Naive B cell (primary cell): Measurements from ENCODE around the gene CREG1. TPM values are rescaled to one million over a fixed set of nuclear protein-coding genes. Genes with fewer than 3 reads are reported as not detected.

Source experiments
- ATAC-seq, 2 donors: fragments of 150-1000 bp; cut with Tn5 transposase; 2 replicates each; pipeline ENCODE4 v1.10.0; 2021; ENCODE audit warnings: low read depth in 2 of 2, mild to moderate bottlenecking in 2 of 2, moderate library complexity in 2 of 2
- DNase-seq: peaks from one replicate; pipeline ENCODE4 v3.0.0; 2022
- H3K27ac Mint-ChIP-seq, 6 donors: one replicate each; pipeline ENCODE4 v1.8.0; 2020 to 2022; ENCODE audit warnings: mild to moderate bottlenecking in 6 of 6, mixed read lengths in 6 of 6, moderate library complexity in 5 of 6, inconsistent platforms in 2 of 6
- H3K27me3 Mint-ChIP-seq, 3 donors: one replicate each; pipeline ENCODE4 v1.8.0; 2021 to 2022; ENCODE audit warnings: mixed read lengths in 3 of 3, mild to moderate bottlenecking in 1 of 3
- H3K36me3 Mint-ChIP-seq, 2 donors: one replicate each; pipeline ENCODE4 v1.8.0; 2020 to 2022; ENCODE audit warnings: mixed read lengths in 2 of 2, inconsistent platforms in 1 of 2, mild to moderate bottlenecking in 1 of 2
- H3K4me1 Mint-ChIP-seq, 3 donors: one replicate each; pipeline ENCODE4 v1.8.0; 2020 to 2022; ENCODE audit warnings: mixed read lengths in 3 of 3, inconsistent platforms in 1 of 3, mild to moderate bottlenecking in 1 of 3, moderate library complexity in 1 of 3
- H3K4me3 Mint-ChIP-seq, 8 donors: one replicate each; pipeline ENCODE4 v1.8.0; 2020 to 2022; ENCODE audit warnings: mild to moderate bottlenecking in 8 of 8, mixed read lengths in 8 of 8, moderate library complexity in 8 of 8, inconsistent platforms in 2 of 8
- H3K9me3 Mint-ChIP-seq, 7 donors: one replicate each; pipeline ENCODE4 v1.8.0; 2020 to 2022; ENCODE audit warnings: mixed read lengths in 7 of 7, mild to moderate bottlenecking in 5 of 7, inconsistent platforms in 2 of 7, moderate library complexity in 1 of 7
- polyA plus RNA-seq, 6 donors: library from polyadenylated mRNA; unstranded; fragments of 300-500 nt; fragmentation: Illumina TruSeq; gene quantifications; one replicate each; pipeline ENCODE4 v1.2.3, GENCODE V29; 2021; ENCODE audit warnings: low read depth in 6 of 6

The CREG1 gene
- polyA plus RNA-seq, 6 donors from 2014 or later = 7.3 to 18.9 (median 10.0) TPM

- Mint-ChIP-seq H3K4me1 (peaks cover 0 to 4% (median 4%) of the 10 kb centered on the region in 3 donors), H3K27ac (no peak overlapping the region), H3K4me3 (no peak overlapping the region), H3K27me3 (peaks cover 18 to 33% (median 25%) of the 10 kb centered on the region in 3 donors), H3K9me3 (peaks cover 0 to 10% (median 2%) of the 10 kb centered on the region in 7 donors), H3K36me3 (no peaks in the 10 kb centered on the region)
- ATAC-seq = no peak
- DNase-seq = no peak
Measured at GRCh38 chr1:167517535-167518330, 35.8 kb downstream of the CREG1 start.

- H3K27me3 Mint-ChIP-seq = peaks cover 15 to 38% (median 25%) of the 10 kb centered on the region in 3 donors
- H3K9me3 Mint-ChIP-seq = peaks cover 0 to 2% (median 0%) of the 10 kb centered on the region in 7 donors
- ATAC-seq (no peak), DNase-seq (no peak)
- H3K4me1 Mint-ChIP-seq = peaks cover 0 to 4% (median 4%) of the 10 kb centered on the region in 3 donors
- no peak overlapping the region for H3K27ac Mint-ChIP-seq
- H3K36me3 Mint-ChIP-seq = no peaks in the 10 kb centered on the region
- no peak overlapping the region for H3K4me3 Mint-ChIP-seq
Measured at GRCh38 chr1:167516404-167517388, 36.9 kb downstream of the CREG1 start.

GRCh38 chr1:167515893-167516321 lies 37.7 kb downstream of the CREG1 start:
- Mint-ChIP-seq H3K4me1 (peaks cover 0 to 4% (median 4%) of the 10 kb centered on the region in 3 donors), H3K36me3 (no peaks in the 10 kb centered on the region), H3K4me3 (no peak overlapping the region), H3K9me3 (peaks cover 0 to 2% (median 0%) of the 10 kb centered on the region in 7 donors), H3K27ac (peak overlapping the region in 2 of 6 donors; percentile 52 to 60), H3K27me3 (peaks cover 17 to 37% (median 23%) of the 10 kb centered on the region in 3 donors)
- DNase-seq (no peak), ATAC-seq (no peak)

GRCh38 chr1:167515461-167515860 lies 38.1 kb downstream of the CREG1 start:
- peaks cover 21 to 37% (median 21%) of the 10 kb centered on the region in 3 donors for H3K27me3 Mint-ChIP-seq
- no peaks in the 10 kb centered on the region for H3K36me3 Mint-ChIP-seq
- no peak for DNase-seq
- H3K9me3 Mint-ChIP-seq = peaks cover 0 to 2% (median 0%) of the 10 kb centered on the region in 7 donors
- H3K4me1 Mint-ChIP-seq = peaks cover 0 to 4% (median 4%) of the 10 kb centered on the region in 3 donors
- ATAC-seq = no peak
- no peak overlapping the region for H3K27ac Mint-ChIP-seq
- H3K4me3 Mint-ChIP-seq = no peak overlapping the region

- ATAC-seq = no peak
- no peak for DNase-seq
- H3K9me3 Mint-ChIP-seq = no peaks in the 10 kb centered on the region
- peaks cover 0 to 4% (median 4%) of the 10 kb centered on the region in 3 donors for H3K4me1 Mint-ChIP-seq
- H3K36me3 Mint-ChIP-seq = no peaks in the 10 kb centered on the region
- H3K27me3 Mint-ChIP-seq = peaks cover 19 to 42% (median 28%) of the 10 kb centered on the region in 3 donors
- H3K4me3 Mint-ChIP-seq = peak overlapping the region in 1 of 8 donors; percentile 9
- H3K27ac Mint-ChIP-seq = no peak overlapping the region
Measured at GRCh38 chr1:167514288-167514687, 39.3 kb downstream of the CREG1 start.

GRCh38 chr1:167512046-167512654 lies 41.4 kb downstream of the CREG1 start:
- DNase-seq (no peak), ATAC-seq (no peak)
- Mint-ChIP-seq H3K27ac (no peak overlapping the region), H3K9me3 (no peaks in the 10 kb centered on the region), H3K27me3 (peaks cover 20 to 40% (median 25%) of the 10 kb centered on the region in 3 donors), H3K36me3 (no peaks in the 10 kb centered on the region), H3K4me1 (no peaks in the 10 kb centered on the region), H3K4me3 (no peak overlapping the region)

GRCh38 chr1:167511374-167511986 lies 42.1 kb downstream of the CREG1 start:
- no peak for ATAC-seq

GRCh38 chr1:167510881-167511280 lies 42.7 kb downstream of the CREG1 start:
- Mint-ChIP-seq H3K9me3 (no peaks in the 10 kb centered on the region), H3K4me1 (no peaks in the 10 kb centered on the region), H3K36me3 (no peaks in the 10 kb centered on the region), H3K27me3 (peaks cover 19 to 35% (median 20%) of the 10 kb centered on the region in 3 donors), H3K4me3 (no peak overlapping the region), H3K27ac (no peak overlapping the region)
- DNase-seq (no peak), ATAC-seq (no peak)

More at GRCh38 chr1:167511374-167511986, 42.1 kb downstream of the CREG1 start:
- Mint-ChIP-seq H3K4me3 (no peak overlapping the region), H3K27me3 (peaks cover 20 to 35% (median 20%) of the 10 kb centered on the region in 3 donors), H3K9me3 (no peaks in the 10 kb centered on the region), H3K4me1 (no peaks in the 10 kb centered on the region), H3K36me3 (no peaks in the 10 kb centered on the region), H3K27ac (no peak overlapping the region)
- no peak for DNase-seq

- Mint-ChIP-seq H3K4me1 (no peaks in the 10 kb centered on the region), H3K27me3 (peaks cover 23 to 36% (median 24%) of the 10 kb centered on the region in 3 donors), H3K36me3 (no peaks in the 10 kb centered on the region), H3K4me3 (peak overlapping the region in 1 of 8 donors; percentile 64), H3K27ac (no peak overlapping the region), H3K9me3 (no peaks in the 10 kb centered on the region)
- DNase-seq = no peak
- no peak for ATAC-seq
Measured at GRCh38 chr1:167510244-167510643, 43.3 kb downstream of the CREG1 start.

- no peak overlapping the region for H3K27ac Mint-ChIP-seq
- ATAC-seq = no peak
- H3K4me3 Mint-ChIP-seq = no peak overlapping the region
- H3K4me1 Mint-ChIP-seq = no peaks in the 10 kb centered on the region
- no peaks in the 10 kb centered on the region for H3K9me3 Mint-ChIP-seq
- peaks cover 27 to 43% (median 31%) of the 10 kb centered on the region in 3 donors for H3K27me3 Mint-ChIP-seq
- no peaks in the 10 kb centered on the region for H3K36me3 Mint-ChIP-seq
- DNase-seq = no peak
Measured at GRCh38 chr1:167509587-167509986, 44.0 kb downstream of the CREG1 start.

- H3K4me3 Mint-ChIP-seq = no peak overlapping the region
- no peak overlapping the region for H3K27ac Mint-ChIP-seq
- DNase-seq = no peak
- H3K27me3 Mint-ChIP-seq = peaks cover 42 to 59% (median 49%) of the 10 kb centered on the region in 3 donors
- no peaks in the 10 kb centered on the region for H3K9me3 Mint-ChIP-seq
- no peak for ATAC-seq
- no peaks in the 10 kb centered on the region for H3K36me3 Mint-ChIP-seq
- H3K4me1 Mint-ChIP-seq = no peaks in the 10 kb centered on the region
Measured at GRCh38 chr1:167507719-167508118, 45.8 kb downstream of the CREG1 start.

- DNase-seq (no peak), ATAC-seq (no peak)
- H3K36me3 Mint-ChIP-seq = no peaks in the 10 kb centered on the region
- peaks cover 20 to 26% (median 23%) of the 10 kb centered on the region in 3 donors for H3K4me1 Mint-ChIP-seq
- H3K9me3 Mint-ChIP-seq = peaks cover 0 to 2% (median 0%) of the 10 kb centered on the region in 7 donors
- no peak overlapping the region for H3K4me3 Mint-ChIP-seq
- no peak overlapping the region for H3K27ac Mint-ChIP-seq
- H3K27me3 Mint-ChIP-seq = peaks cover 48 to 50% (median 50%) of the 10 kb centered on the region in 3 donors
Measured at GRCh38 chr1:167504467-167504827, 49.1 kb downstream of the CREG1 start.
